Measurements from ENCODE around the gene SMIM41. TPM values are rescaled to one million over a fixed set of nuclear protein-coding genes. Genes with fewer than 3 reads are reported as not detected.
A peak's percentile ranks its signal among the peaks of the same experiment; 100 is the strongest.

The SMIM41 gene
- total and polyA plus RNA-seq, 11 donors: 0.08 to 0.65 (median 0.32) TPM; not detected in 6

GRCh38 chr12:52037248-52037861, 42.1 kb upstream of the SMIM41 start:
- no peaks in the 10 kb centered on the region for H3K9me3 ChIP-seq
- DNase-seq: peak; percentile 68 to 78 (median 71)
- ATAC-seq: no peak
- intact Hi-C loops (cut with DNase I): no loop called here
- no peaks in the 10 kb centered on the region for H3K27me3 ChIP-seq
- WGBS, 4 donors: 1 to 5% (median 2%) methylated on average over 16 to 59 of the region's 59 CpGs
- H3K4me3 ChIP-seq: peak overlapping the region; percentile 57 to 94 (median 72)
- TF ChIP-seq CTCF (IDR thresholded peaks at IDR 0.05): peak in 1 of 12 donors; percentile 27
- TF ChIP-seq POLR2A (IDR thresholded peaks at IDR 0.05): no peak
- no peaks in the 10 kb centered on the region for H3K36me3 ChIP-seq
- H3K27ac ChIP-seq: peak overlapping the region; percentile 74 to 98 (median 94)
- peaks cover 12 to 87% (median 59%) of the 10 kb centered on the region in 12 donors for H3K4me1 ChIP-seq

- Histone ChIP-seq H3K4me3 (peak overlapping the region in 11 of 12 donors; percentile 57 to 94 (median 71)), H3K27me3 (no peaks in the 10 kb centered on the region), H3K27ac (peak overlapping the region in 10 of 12 donors; percentile 32 to 98 (median 94)), H3K4me1 (peaks cover 20 to 90% (median 65%) of the 10 kb centered on the region in 12 donors), H3K36me3 (no peaks in the 10 kb centered on the region), H3K9me3 (no peaks in the 10 kb centered on the region)
- intact Hi-C loops (cut with DNase I): no loop called here
- no peak for DNase-seq
- WGBS, 4 donors: 43 to 50% (median 47%) methylated on average over 6 of the region's 6 CpGs
- ATAC-seq: no peak
- TF ChIP-seq POLR2A (IDR thresholded peaks at IDR 0.05) (peak in 1 of 2 donors; percentile 26), CTCF (IDR thresholded peaks at IDR 0.05) (no peak)
Observed at GRCh38 chr12:52038447-52038846, 41.1 kb upstream of the SMIM41 start.

- Histone ChIP-seq H3K27ac (peak overlapping the region in 10 of 12 donors; percentile 48 to 99 (median 97)), H3K27me3 (no peaks in the 10 kb centered on the region), H3K36me3 (no peaks in the 10 kb centered on the region), H3K4me1 (peaks cover 28 to 94% (median 75%) of the 10 kb centered on the region in 12 donors), H3K4me3 (no peak overlapping the region), H3K9me3 (no peaks in the 10 kb centered on the region)
- intact Hi-C loops (cut with DNase I): no loop called here
- no peak for DNase-seq
- 76 to 85% (median 81%) methylated on average over 3 of the region's 3 CpGs for whole genome bisulfite sequencing, 4 donors
- TF ChIP-seq POLR2A (IDR thresholded peaks at IDR 0.05) (no peak), CTCF (IDR thresholded peaks at IDR 0.05) (no peak)
- ATAC-seq: no peak
Observed at GRCh38 chr12:52041035-52041434, 38.5 kb upstream of the SMIM41 start.

DNA sequence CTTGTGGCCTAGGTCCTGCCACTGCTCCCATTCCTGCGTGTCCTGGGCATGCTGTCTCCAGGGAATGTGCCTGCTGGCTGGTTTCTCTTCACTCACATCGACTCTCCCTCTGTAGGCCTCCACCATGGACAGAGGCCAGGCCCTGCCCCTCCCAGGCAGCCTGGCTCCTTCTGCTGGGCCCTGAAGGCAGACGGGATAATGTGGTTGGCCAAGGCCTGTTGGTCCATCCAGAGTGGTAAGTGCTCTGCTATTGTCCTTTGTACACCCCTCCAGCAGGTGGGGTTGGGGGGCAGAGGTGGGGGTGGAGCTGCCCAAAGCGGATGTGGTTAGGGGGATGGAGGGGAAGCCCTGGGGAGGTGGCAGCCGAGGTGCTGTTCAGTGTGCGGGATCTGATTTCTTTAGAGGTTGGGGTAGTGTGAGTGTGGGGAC, 37.8 kb upstream of the SMIM41 start:
- intact Hi-C loops (cut with DNase I): no loop called here
- WGBS, 4 donors: 47 to 53% (median 51%) methylated on average over 6 of the region's 6 CpGs
- Histone ChIP-seq H3K4me3 (no peak overlapping the region), H3K27me3 (no peaks in the 10 kb centered on the region), H3K36me3 (no peaks in the 10 kb centered on the region), H3K9me3 (no peaks in the 10 kb centered on the region), H3K4me1 (peaks cover 22 to 94% (median 75%) of the 10 kb centered on the region in 12 donors), H3K27ac (peak overlapping the region in 11 of 12 donors; percentile 48 to 99 (median 97))
- TF ChIP-seq POLR2A (IDR thresholded peaks at IDR 0.05) (peak in 1 of 2 donors; percentile 18), CTCF (IDR thresholded peaks at IDR 0.05) (peak in 5 of 12 donors; percentile 5 to 28 (median 14))
- peak; percentile 24 to 45 (median 28) for ATAC-seq
- DNase-seq: peak; percentile 70 to 86 (median 81)
